H1 (cell line): ENCODE measurements around the gene CYP46A1. TPM values are rescaled to one million over a fixed set of nuclear protein-coding genes. Genes with fewer than 3 reads are reported as not detected.
A peak's percentile ranks its signal among the peaks of the same experiment; 100 is the strongest.

Source experiments
- BACH1 ChIP-seq: IDR thresholded peaks from 2 replicates; pipeline ENCODE4 v1.6.1; 2012; ENCODE audit warnings: low read length, improper control_type of control experiment
- CREB1 ChIP-seq: IDR thresholded peaks from 2 replicates; pipeline ENCODE4 v1.6.1; 2012; ENCODE audit warnings: inconsistent platforms
- polyA plus RNA-seq, 7 experiments: library from polyadenylated mRNA; depleted of rRNA in 3 of 7; stranded (reverse) in 5 of 7; unstranded in 2 of 7; fragments of >200 nt in 5 of 7; fragments of 200-250 nt in 2 of 7; gene quantifications; 1 replicate in 5 of 7; 2 replicates in 1 of 7; 4 replicates in 1 of 7; pipeline versions ENCODE4 v1.2.1 to v1.2.3, GENCODE V29; 2011 to 2013; ENCODE audit warnings: missing spikeins in 2 of 7, mixed read lengths in 2 of 7
- total RNA-seq: library from RNA; stranded (reverse); fragmentation: NEBNext Ultra II Directional; extraction: Animal tissue kit (Norgen Biotek cat#: 25700); gene quantifications from 2 replicates; pipeline ENCODE4 v1.2.1, GENCODE V29; 2021

The CYP46A1 gene
- total and polyA plus RNA-seq, 2 of the 8 experiments (the other 6 are each of a cell fraction or from before 2014, with no cell fraction given) = 0.41 to 1.3 TPM

DNA sequence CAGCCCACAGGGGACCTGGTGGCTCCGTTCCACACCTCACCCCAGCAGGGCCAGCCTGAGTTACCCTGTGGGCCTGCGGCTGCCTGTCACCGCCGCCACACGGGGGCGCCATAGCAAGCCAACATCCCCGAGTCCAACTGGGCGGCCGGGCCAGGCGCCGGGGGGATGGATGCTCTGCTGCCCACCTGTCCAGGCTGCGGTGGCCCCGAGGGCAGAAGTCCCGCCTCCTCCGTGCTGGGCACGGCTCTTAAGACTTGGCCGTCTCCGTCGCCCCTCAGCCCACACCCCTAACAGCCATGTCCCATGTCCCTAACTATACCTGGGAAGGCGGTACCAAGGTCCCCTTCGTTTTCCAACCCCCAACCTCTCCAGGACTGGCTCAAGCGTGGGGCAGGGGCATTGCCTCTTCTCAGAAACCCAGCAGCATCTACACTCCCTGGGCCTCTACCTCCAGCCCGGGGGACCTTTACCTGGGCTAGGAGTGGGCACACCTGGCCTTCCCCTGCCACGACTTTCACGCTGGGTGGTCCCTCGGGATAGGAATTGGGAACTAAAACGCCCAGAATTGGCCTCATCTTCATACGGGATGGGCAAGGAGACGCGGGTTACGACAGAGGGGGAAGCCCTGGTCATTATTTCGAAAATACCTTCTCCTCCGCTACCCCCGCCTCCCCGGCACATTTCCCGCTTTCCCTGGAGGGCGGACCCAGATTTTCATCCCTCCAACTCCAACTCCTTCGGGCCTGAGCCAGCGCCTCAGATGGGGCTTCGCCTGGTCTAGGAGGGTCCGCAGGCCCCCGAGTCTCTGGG is 1.1 kb upstream of the CYP46A1 start (continued):
- TF ChIP-seq BACH1 = peak; percentile 71
- peak; percentile 58; the same call in 1 of the 2 replicates for TF ChIP-seq CREB1
